CD4-positive, alpha-beta T cell treated with Interleukin-15 for 1 hour (primary cell): ENCODE data around the gene CIT.
"Not testable (repeated sequence)": the region's sequence is repeated elsewhere in the genome, so short reads cannot be mapped to it uniquely, and the experiment has no call there.

ENCODE experiments used
- DNase-seq: peaks from one replicate; pipeline ENCODE4 v3.0.0-alpha.2; 2020

The CIT gene

DNA sequence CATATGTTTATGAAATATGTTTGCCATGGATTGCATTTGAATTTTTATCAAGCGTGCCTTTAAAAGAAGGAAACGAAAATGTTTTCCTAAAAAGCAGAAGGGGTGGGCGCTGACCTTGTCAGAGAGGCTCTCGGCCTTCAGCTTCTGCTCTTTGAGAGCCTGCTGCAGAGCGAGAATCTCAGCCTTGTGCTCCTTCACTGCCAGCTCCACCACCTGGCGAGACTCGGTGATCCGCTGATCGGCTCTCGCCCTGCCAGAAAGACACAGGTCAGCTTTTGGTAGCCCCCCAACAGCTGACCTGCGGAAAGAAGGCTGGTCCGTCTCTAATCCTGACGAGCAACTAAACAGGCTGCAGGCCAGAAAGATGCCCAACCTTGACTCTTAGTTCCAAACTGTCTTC is 146.7 kb downstream of the CIT start:
- DNase-seq: no peak

GRCh38 chr12:119729871-119730270 is 147.2 kb downstream of the CIT start:
- DNase-seq: no peak

GRCh38 chr12:119728444-119728745 is 148.7 kb downstream of the CIT start:
- no peak for DNase-seq

- DNase-seq: no peak
These were observed 149.3 kb downstream of the CIT start for GRCh38 chr12:119727600-119728443.

- no peak for DNase-seq
These were observed 151.6 kb downstream of the CIT start for GRCh38 chr12:119725523-119725922.

- no peak for DNase-seq
These were observed 155.8 kb downstream of the CIT start for GRCh38 chr12:119721306-119721705.

- no peak for DNase-seq
These were observed 156.8 kb downstream of the CIT start for GRCh38 chr12:119720349-119720748.

- DNase-seq: no peak
These were observed 159.0 kb downstream of the CIT start for GRCh38 chr12:119718141-119718540.

DNA sequence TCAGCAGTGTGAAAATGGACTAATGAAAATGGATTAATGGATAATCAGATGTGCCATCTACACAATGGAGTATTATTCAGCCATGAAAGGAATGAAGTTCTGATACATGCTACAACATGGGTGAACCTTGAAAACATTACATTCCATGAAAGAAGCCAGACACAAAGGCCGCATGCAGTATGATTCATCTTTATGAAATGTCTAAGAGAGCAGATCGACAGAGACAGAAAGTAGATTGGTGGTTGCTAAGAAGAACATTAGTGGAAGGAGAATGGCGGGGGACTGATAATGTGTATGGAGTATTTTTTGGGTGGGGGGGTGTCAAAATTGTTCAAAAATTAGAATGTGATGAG is 161.9 kb downstream of the CIT start:
- no peak for DNase-seq

- DNase-seq: no peak
These were observed 162.4 kb downstream of the CIT start for GRCh38 chr12:119714614-119715267.

DNA sequence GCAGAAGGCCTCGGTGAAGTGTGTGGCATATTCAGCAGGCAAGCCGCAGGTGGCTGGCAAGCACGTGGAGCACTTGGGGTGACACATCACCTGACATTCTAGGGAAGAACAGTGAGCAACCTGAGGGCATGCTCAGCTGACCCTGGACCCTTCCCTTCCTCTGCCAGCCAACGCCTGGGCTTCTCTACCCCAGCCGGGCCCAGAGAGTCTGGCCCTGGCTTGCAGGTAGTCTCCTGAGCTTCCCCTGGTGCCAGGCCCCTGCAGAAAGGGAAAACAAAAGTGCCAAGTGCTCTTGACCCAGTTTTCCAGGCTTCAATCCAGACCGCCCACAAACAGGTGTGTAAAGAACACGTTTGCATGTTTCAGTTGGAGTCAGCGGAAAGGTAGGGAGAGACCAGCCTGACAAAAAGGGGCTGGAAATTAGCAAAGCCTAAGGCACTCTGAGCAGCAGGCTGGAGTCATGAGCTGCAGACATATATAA is 163.5 kb downstream of the CIT start:
- DNase-seq: no peak

- no peak for DNase-seq
These were observed 164.4 kb downstream of the CIT start for GRCh38 chr12:119712721-119713120.

DNA sequence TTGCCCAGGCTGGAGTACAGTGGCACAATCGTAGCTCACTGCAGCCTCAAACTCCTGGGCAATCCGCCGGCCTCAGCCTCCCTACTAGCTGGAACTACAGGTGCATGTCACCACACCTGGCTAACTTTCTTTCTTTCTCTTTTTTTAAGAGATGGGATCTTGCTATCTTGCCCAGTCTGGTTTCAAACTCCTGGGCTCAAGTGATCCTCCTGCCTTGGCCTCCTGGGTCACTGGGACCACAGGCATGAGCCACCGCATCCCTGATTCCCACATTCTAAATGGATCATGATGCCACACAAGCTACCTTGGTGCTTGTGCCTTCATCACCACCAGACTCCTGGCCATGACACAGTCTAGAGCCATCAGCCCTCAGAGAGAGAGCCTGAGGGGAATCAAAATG is 165.4 kb downstream of the CIT start:
- DNase-seq: no peak

DNA sequence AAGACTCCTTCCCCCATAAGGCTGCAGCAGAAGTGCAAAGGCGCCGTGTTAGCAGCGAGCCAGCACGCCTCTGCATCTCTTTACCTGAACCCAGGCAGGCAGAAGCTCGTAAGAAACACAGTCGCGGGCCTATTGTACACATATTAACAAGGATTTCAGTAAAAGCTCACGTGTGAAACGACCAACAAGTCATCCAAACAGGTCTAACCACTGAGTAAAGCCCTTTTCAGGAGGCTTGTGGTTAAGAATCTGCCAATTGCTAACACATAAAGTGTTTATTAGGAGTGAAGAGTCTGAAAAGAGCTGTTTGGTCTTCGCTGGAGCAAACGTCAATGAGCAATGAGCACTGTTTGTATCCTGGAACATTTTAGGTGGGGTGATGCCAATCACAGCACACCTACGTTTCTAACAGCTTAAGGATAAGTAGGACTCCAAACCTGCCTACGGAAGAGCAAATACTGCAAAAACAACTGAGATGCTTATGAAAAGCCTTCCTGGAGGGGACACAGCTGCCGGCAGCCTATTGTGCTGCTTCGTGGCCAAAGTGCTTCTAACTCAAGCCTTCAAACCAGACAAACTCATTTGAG is 166.1 kb downstream of the CIT start:
- no peak for DNase-seq

GRCh38 chr12:119710374-119710964 is 166.7 kb downstream of the CIT start:
- DNase-seq: no peak

GRCh38 chr12:119706427-119706826 is 170.7 kb downstream of the CIT start:
- DNase-seq: not testable (repeated sequence)

GRCh38 chr12:119705182-119705581 is 171.9 kb downstream of the CIT start:
- DNase-seq: no peak

DNA sequence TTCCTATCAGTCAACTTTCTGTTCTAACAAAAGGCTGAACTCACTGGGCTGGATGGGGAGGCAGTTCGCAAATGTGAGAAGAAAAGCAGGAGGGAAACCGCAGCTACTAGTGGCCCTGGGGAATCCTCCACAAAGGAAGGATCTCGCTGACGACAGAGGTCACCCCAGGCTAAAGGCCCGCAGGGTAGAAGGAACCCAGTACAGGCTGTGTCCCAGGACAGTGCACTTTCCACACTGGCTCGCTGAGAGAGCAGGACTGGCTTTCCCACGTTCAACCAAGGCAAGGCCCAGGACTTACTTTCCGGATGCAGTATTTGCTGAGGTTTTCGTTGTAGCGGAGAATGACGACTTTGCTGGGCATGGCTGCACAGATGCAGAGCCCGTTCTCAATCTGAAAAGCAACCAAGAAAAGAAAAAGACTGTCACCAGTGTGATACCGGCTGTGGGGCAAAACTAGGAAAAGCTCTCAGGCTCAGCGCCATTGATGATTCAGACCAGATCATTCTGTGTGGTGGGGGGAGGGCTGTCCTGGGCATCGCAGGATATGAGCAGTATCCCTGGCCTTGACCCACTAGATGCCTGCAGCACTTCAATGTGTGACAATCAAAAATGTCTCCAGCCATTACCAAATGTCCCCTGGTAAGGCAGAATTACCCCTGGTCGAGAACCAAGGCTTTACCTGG is 172.9 kb downstream of the CIT start:
- DNase-seq: no peak

DNA sequence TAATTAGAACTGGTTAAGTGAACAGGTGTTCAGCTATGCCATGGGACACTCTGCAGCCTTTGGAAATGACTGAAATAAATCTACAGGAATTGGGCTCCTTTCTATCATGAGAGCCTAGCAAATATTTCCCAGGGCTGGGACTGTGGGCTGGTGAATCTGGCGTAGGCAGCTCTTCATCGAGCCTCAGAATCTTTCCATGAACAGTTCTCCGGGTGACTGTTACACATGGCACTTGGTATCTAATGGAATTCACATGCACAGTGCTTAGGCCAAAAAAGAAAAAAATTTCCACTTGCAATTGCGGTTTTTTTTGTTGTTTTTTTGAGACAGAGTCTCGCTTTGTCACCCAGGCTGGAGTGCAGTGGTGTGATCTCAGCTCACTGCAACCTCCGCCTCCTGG is 177.0 kb downstream of the CIT start:
- no peak for DNase-seq

- DNase-seq: no peak
These were observed 177.8 kb downstream of the CIT start for GRCh38 chr12:119699199-119699760.

GRCh38 chr12:119696943-119697342 is 180.2 kb downstream of the CIT start:
- no peak for DNase-seq

GRCh38 chr12:119695034-119695433 is 182.1 kb downstream of the CIT start:
- DNase-seq: no peak

- no peak for DNase-seq
These were observed 183.0 kb downstream of the CIT start for GRCh38 chr12:119694111-119694510.
